ENCODE results near the gene RFLNA.

RFLNA gene

DNA sequence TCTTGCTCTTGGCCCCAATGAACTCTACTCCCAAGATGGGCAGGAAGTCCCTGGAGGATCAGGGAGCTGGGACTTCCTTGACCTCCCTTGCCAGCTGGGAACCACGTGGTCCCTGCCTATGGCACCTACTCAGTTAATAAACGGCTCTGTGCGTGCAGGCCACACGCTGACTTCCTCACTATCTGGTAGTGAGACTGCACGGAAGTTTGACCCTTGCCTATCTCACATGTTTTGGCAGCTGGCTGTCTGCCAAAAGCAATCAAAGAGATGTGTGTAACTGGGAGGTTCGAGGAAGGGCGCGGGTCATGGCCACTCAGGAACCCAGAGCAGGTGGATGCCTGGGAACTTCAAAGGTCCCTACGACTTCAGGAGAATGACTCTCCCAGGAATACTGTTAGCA is 57.9 kb downstream of the RFLNA start:
- no peak for DNase-seq (ENCODE audit: low read depth)
- no peak overlapping the region for H3K4me3 ChIP-seq (ENCODE audit: low read length)
- TF ChIP-seq, protein P1, sequence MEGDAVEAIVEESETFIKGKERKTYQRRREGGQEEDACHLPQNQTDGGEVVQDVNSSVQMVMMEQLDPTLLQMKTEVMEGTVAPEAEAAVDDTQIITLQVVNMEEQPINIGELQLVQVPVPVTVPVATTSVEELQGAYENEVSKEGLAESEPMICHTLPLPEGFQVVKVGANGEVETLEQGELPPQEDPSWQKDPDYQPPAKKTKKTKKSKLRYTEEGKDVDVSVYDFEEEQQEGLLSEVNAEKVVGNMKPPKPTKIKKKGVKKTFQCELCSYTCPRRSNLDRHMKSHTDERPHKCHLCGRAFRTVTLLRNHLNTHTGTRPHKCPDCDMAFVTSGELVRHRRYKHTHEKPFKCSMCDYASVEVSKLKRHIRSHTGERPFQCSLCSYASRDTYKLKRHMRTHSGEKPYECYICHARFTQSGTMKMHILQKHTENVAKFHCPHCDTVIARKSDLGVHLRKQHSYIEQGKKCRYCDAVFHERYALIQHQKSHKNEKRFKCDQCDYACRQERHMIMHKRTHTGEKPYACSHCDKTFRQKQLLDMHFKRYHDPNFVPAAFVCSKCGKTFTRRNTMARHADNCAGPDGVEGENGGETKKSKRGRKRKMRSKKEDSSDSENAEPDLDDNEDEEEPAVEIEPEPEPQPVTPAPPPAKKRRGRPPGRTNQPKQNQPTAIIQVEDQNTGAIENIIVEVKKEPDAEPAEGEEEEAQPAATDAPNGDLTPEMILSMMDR (IDR thresholded peaks at IDR 0.05; ENCODE audit: insufficient read depth, low read depth, low read length, missing control alignments) = no peak

- H3K4me3 ChIP-seq (ENCODE audit: low read length) = no peak overlapping the region
- no peak for DNase-seq (ENCODE audit: low read depth)
- TF ChIP-seq, protein P1 (IDR thresholded peaks at IDR 0.05; ENCODE audit: insufficient read depth, low read depth, low read length, missing control alignments) = no peak
Measured at GRCh38 chr12:124354400-124354799, 59.5 kb downstream of the RFLNA start.

- TF ChIP-seq, protein P1 (IDR thresholded peaks at IDR 0.05; ENCODE audit: insufficient read depth, low read depth, low read length, missing control alignments) = no peak
- no peak overlapping the region for H3K4me3 ChIP-seq (ENCODE audit: low read length)
- no peak for DNase-seq (ENCODE audit: low read depth)
Measured at GRCh38 chr12:124356221-124356620, 61.3 kb downstream of the RFLNA start.

DNA sequence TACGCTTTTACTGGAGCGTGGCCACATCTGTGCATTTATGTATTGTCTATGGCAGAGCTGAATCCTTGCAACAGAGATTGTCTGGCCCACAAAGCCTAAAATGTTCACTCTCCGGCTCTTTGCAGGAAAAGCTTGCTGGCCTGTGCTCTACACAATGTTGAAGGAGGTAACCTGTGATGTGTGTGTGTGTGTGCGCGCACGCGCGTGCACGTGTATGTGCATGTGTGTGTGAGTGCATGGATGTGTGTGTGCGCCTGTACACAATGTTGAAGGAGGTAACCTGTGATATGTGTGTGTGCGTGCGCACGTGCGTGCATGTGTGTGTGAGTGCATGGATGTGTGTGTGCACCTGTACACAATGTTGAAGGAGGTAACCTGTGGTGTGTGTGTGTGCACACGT is 62.7 kb downstream of the RFLNA start:
- TF ChIP-seq, protein P1 (IDR thresholded peaks at IDR 0.05; ENCODE audit: insufficient read depth, low read depth, low read length, missing control alignments) = no peak
- H3K4me3 ChIP-seq (ENCODE audit: low read length) = no peak overlapping the region
- no peak for DNase-seq (ENCODE audit: low read depth)

DNA sequence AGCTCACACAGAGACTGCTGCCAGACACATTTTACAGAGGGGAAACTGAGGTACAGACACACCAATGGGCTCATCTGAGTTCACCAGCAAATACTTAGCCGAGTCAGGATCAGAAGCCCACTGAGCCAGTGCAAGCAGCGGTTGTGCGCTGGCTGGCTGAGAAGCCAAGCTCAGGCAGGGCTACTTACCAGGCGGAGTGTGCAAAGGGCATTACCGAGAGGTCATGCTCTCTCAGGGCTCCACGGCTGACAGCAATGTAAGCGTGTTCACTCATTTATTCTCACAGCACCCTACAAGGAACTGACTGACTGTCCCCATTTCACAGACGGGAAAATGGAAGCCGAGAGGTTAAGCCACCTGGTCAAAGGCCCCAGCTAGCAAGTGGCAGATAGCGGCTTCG is 63.7 kb downstream of the RFLNA start:
- TF ChIP-seq, protein P1 (IDR thresholded peaks at IDR 0.05; ENCODE audit: insufficient read depth, low read depth, low read length, missing control alignments) = no peak
- DNase-seq (ENCODE audit: low read depth) = no peak
- H3K4me3 ChIP-seq (ENCODE audit: low read length) = no peak overlapping the region

GRCh38 chr12:124359671-124360581 is 65.0 kb downstream of the RFLNA start:
- no peak for DNase-seq (ENCODE audit: low read depth)
- no peak overlapping the region for H3K4me3 ChIP-seq (ENCODE audit: low read length)
- TF ChIP-seq, protein P1 (IDR thresholded peaks at IDR 0.05; ENCODE audit: insufficient read depth, low read depth, low read length, missing control alignments) = no peak
